ENCODE results near the gene TMCO1. TPM values are rescaled to one million over a fixed set of nuclear protein-coding genes. Genes with fewer than 3 reads are reported as not detected.
"Not testable (repeated sequence)": the region's sequence is repeated elsewhere in the genome, so short reads cannot be mapped to it uniquely, and the experiment has no call there.

The TMCO1 gene
- total RNA-seq, 4 donors from 2014 or later: 29.7 to 183 (median 72.9) TPM

GRCh38 chr1:165717918-165718515, 50.7 kb downstream of the TMCO1 start:
- H3K27ac ChIP-seq: no peak overlapping the region
- H3K4me1 ChIP-seq: no peaks in the 10 kb centered on the region
- TF ChIP-seq CTCF (IDR thresholded peaks at IDR 0.05) (peak in 5 of 6 experiments; percentile 44 to 91 (median 87)), POLR2A (IDR thresholded peaks at IDR 0.05) (no peak)
- no peaks in the 10 kb centered on the region for H3K36me3 ChIP-seq
- peak in 2 of 3 donors; percentile 40 to 77 for DNase-seq
- no peak overlapping the region for H3K4me3 ChIP-seq
- H3K27me3 ChIP-seq: no peaks in the 10 kb centered on the region
- no peaks in the 10 kb centered on the region for H3K9me3 ChIP-seq

- H3K27me3 ChIP-seq, DNase-seq, H3K36me3 ChIP-seq, H3K4me1 ChIP-seq, H3K27ac ChIP-seq, H3K9me3 ChIP-seq, H3K4me3 ChIP-seq: not testable (repeated sequence)
These were observed 52.2 kb downstream of the TMCO1 start for GRCh38 chr1:165716265-165717051.

GRCh38 chr1:165712764-165713163, 55.9 kb downstream of the TMCO1 start:
- DNase-seq: no peak
- no peak overlapping the region for H3K4me3 ChIP-seq
- no peaks in the 10 kb centered on the region for H3K36me3 ChIP-seq
- no peak for TF ChIP-seq POLR2A (IDR thresholded peaks at IDR 0.05)
- no peak for TF ChIP-seq CTCF (IDR thresholded peaks at IDR 0.05)
- no peaks in the 10 kb centered on the region for H3K4me1 ChIP-seq
- no peak overlapping the region for H3K27ac ChIP-seq
- no peaks in the 10 kb centered on the region for H3K9me3 ChIP-seq
- H3K27me3 ChIP-seq: no peaks in the 10 kb centered on the region

- Histone ChIP-seq H3K36me3 (no peaks in the 10 kb centered on the region), H3K27ac (no peak overlapping the region), H3K4me3 (no peak overlapping the region), H3K9me3 (no peaks in the 10 kb centered on the region), H3K27me3 (no peaks in the 10 kb centered on the region), H3K4me1 (no peaks in the 10 kb centered on the region)
- DNase-seq: no peak
- TF ChIP-seq CTCF (IDR thresholded peaks at IDR 0.05) (no peak), POLR2A (IDR thresholded peaks at IDR 0.05) (no peak)
These were observed 60.5 kb downstream of the TMCO1 start for GRCh38 chr1:165707984-165708706.

- no peaks in the 10 kb centered on the region for H3K27me3 ChIP-seq
- no peaks in the 10 kb centered on the region for H3K36me3 ChIP-seq
- DNase-seq: no peak
- no peak overlapping the region for H3K4me3 ChIP-seq
- H3K27ac ChIP-seq: no peak overlapping the region
- H3K4me1 ChIP-seq: peaks cover 0 to 5% (median 0%) of the 10 kb centered on the region in 4 donors
- H3K9me3 ChIP-seq: no peaks in the 10 kb centered on the region
- TF ChIP-seq POLR2A (IDR thresholded peaks at IDR 0.05) (no peak), CTCF (IDR thresholded peaks at IDR 0.05) (no peak)
These were observed 65.0 kb downstream of the TMCO1 start for GRCh38 chr1:165703648-165704047.

- not testable (repeated sequence) for DNase-seq, H3K27me3 ChIP-seq, H3K36me3 ChIP-seq, H3K4me1 ChIP-seq, H3K27ac ChIP-seq, H3K9me3 ChIP-seq, H3K4me3 ChIP-seq
These were observed 66.7 kb downstream of the TMCO1 start for GRCh38 chr1:165701922-165702321.

Data from Peyer's patch (tissue), 4 donors.